ENCODE data around the gene DPPA3. TPM values are rescaled to one million over a fixed set of nuclear protein-coding genes. Genes with fewer than 3 reads are reported as not detected.
"Not testable (repeated sequence)": the region's sequence is repeated elsewhere in the genome, so short reads cannot be mapped to it uniquely, and the experiment has no call there.

The DPPA3 gene
- total RNA-seq, 3 donors from 2014 or later = not detected

- H3K27me3 ChIP-seq; intact Hi-C loops (cut with DNase I; ENCODE audit: low total_unique reads); H3K27ac ChIP-seq; DNase-seq (ENCODE audit: low spot score in 2 of 2); H3K4me1 ChIP-seq; H3K4me3 ChIP-seq; H3K36me3 ChIP-seq; H3K9me3 ChIP-seq: not testable (repeated sequence)
- TF ChIP-seq CTCF (IDR thresholded peaks at IDR 0.05) = peak in 1 of 3 donors; percentile 19
Observed at GRCh38 chr12:7677432-7677888, 33.8 kb upstream of the DPPA3 start.

- H3K36me3 ChIP-seq = no peaks in the 10 kb centered on the region
- no peaks in the 10 kb centered on the region for H3K4me1 ChIP-seq
- intact Hi-C loops (cut with DNase I; ENCODE audit: low total_unique reads) = no loop called here
- H3K27me3 ChIP-seq = no peaks in the 10 kb centered on the region
- no peak for DNase-seq (ENCODE audit: low spot score in 2 of 2)
- no peak overlapping the region for H3K4me3 ChIP-seq
- TF ChIP-seq CTCF (IDR thresholded peaks at IDR 0.05) (no peak), POLR2A (IDR thresholded peaks at IDR 0.05) (no peak), POLR2AphosphoS5 (IDR thresholded peaks at IDR 0.05) (no peak)
- H3K9me3 ChIP-seq = no peaks in the 10 kb centered on the region
- H3K27ac ChIP-seq = no peak overlapping the region
Observed at GRCh38 chr12:7678744-7679143, 32.5 kb upstream of the DPPA3 start.

GRCh38 chr12:7679251-7680045, 31.8 kb upstream of the DPPA3 start:
- DNase-seq (ENCODE audit: low spot score in 2 of 2) = no peak
- Histone ChIP-seq H3K9me3 (no peaks in the 10 kb centered on the region), H3K27ac (no peak overlapping the region), H3K4me3 (no peak overlapping the region), H3K27me3 (no peaks in the 10 kb centered on the region), H3K4me1 (no peaks in the 10 kb centered on the region), H3K36me3 (no peaks in the 10 kb centered on the region)
- TF ChIP-seq POLR2A (IDR thresholded peaks at IDR 0.05) = no peak
- no peak for TF ChIP-seq CTCF (IDR thresholded peaks at IDR 0.05)
- intact Hi-C loops (cut with DNase I; ENCODE audit: low total_unique reads) = no loop called here

GRCh38 chr12:7681535-7681934, 29.7 kb upstream of the DPPA3 start:
- H3K4me1 ChIP-seq = no peaks in the 10 kb centered on the region
- H3K4me3 ChIP-seq = no peak overlapping the region
- no peaks in the 10 kb centered on the region for H3K27me3 ChIP-seq
- H3K36me3 ChIP-seq = no peaks in the 10 kb centered on the region
- no peak for DNase-seq (ENCODE audit: low spot score in 2 of 2)
- H3K27ac ChIP-seq = no peak overlapping the region
- H3K9me3 ChIP-seq = no peaks in the 10 kb centered on the region
- intact Hi-C loops (cut with DNase I; ENCODE audit: low total_unique reads) = no loop called here
- TF ChIP-seq CTCF (IDR thresholded peaks at IDR 0.05) (no peak), POLR2AphosphoS5 (IDR thresholded peaks at IDR 0.05) (no peak), POLR2A (IDR thresholded peaks at IDR 0.05) (no peak)

- Histone ChIP-seq H3K27ac (no peak overlapping the region), H3K9me3 (no peaks in the 10 kb centered on the region), H3K4me3 (no peak overlapping the region), H3K27me3 (no peaks in the 10 kb centered on the region), H3K4me1 (no peaks in the 10 kb centered on the region), H3K36me3 (no peaks in the 10 kb centered on the region)
- no peak for DNase-seq (ENCODE audit: low spot score in 2 of 2)
- intact Hi-C loops (cut with DNase I; ENCODE audit: low total_unique reads) = no loop called here
- TF ChIP-seq POLR2AphosphoS5 (IDR thresholded peaks at IDR 0.05) (no peak), CTCF (IDR thresholded peaks at IDR 0.05) (no peak), POLR2A (IDR thresholded peaks at IDR 0.05) (no peak)
Observed at GRCh38 chr12:7693793-7694192, 17.4 kb upstream of the DPPA3 start.

Data from breast epithelium (tissue), 4 donors.